DMS53 treated with DMSO at 0.1 percent for 48 hours (cell line): Measurements from ENCODE around the gene CPNE8.

Source experiments
- DNase-seq: peaks from one replicate; lab custom pipeline; 2025; ENCODE audit not compliant: unreplicated experiment; lab: John Stamatoyannopoulos, UW

CPNE8 gene

GRCh38 chr12:38838056-38838850, 67.1 kb downstream of the CPNE8 start:
- no peak for DNase-seq

GRCh38 chr12:38831715-38832114, 73.7 kb downstream of the CPNE8 start:
- DNase-seq: no peak

- no peak for DNase-seq
Measured at GRCh38 chr12:38825006-38825405, 80.4 kb downstream of the CPNE8 start.

- no peak for DNase-seq
Measured at GRCh38 chr12:38823738-38824137, 81.7 kb downstream of the CPNE8 start.

- DNase-seq: no peak
Measured at GRCh38 chr12:38823314-38823713, 82.1 kb downstream of the CPNE8 start.

- no peak for DNase-seq
Measured at GRCh38 chr12:38817942-38818341, 87.4 kb downstream of the CPNE8 start.

- DNase-seq: no peak
Measured at GRCh38 chr12:38813923-38814322, 91.5 kb downstream of the CPNE8 start.

GRCh38 chr12:38811814-38812356, 93.5 kb downstream of the CPNE8 start:
- no peak for DNase-seq

GRCh38 chr12:38809832-38810231, 95.6 kb downstream of the CPNE8 start:
- no peak for DNase-seq

GRCh38 chr12:38788106-38788505, 117.3 kb downstream of the CPNE8 start:
- no peak for DNase-seq

GRCh38 chr12:38785381-38785780, 120.0 kb downstream of the CPNE8 start:
- no peak for DNase-seq

GRCh38 chr12:38783304-38783703, 122.1 kb downstream of the CPNE8 start:
- no peak for DNase-seq

- DNase-seq: no peak
Measured at GRCh38 chr12:38782359-38782758, 123.0 kb downstream of the CPNE8 start.

GRCh38 chr12:38776647-38777046, 128.7 kb downstream of the CPNE8 start:
- no peak for DNase-seq

- DNase-seq: no peak
Measured at GRCh38 chr12:38775457-38775856, 129.9 kb downstream of the CPNE8 start.

- DNase-seq: no peak
Measured at GRCh38 chr12:38772437-38772836, 133.0 kb downstream of the CPNE8 start.

- DNase-seq: no peak
Measured at GRCh38 chr12:38771871-38772270, 133.5 kb downstream of the CPNE8 start.

- no peak for DNase-seq
Measured at GRCh38 chr12:38761636-38762342, 143.6 kb downstream of the CPNE8 start.

- no peak for DNase-seq
Measured at GRCh38 chr12:38761111-38761510, 144.3 kb downstream of the CPNE8 start.

GRCh38 chr12:38759621-38760020, 145.8 kb downstream of the CPNE8 start:
- no peak for DNase-seq

GRCh38 chr12:38746744-38747143, 158.6 kb downstream of the CPNE8 start:
- no peak for DNase-seq

- DNase-seq: no peak
Measured at GRCh38 chr12:38745601-38746000, 159.8 kb downstream of the CPNE8 start.
